Pancreas (tissue), 10 donors: Measurements from ENCODE around the gene FEN1. TPM values are rescaled to one million over a fixed set of nuclear protein-coding genes. Genes with fewer than 3 reads are reported as not detected.

Experiments
- ATAC-seq, 4 donors: fragments of 200-7000 bp; cut with Tn5 transposase; one replicate each; pipeline versions ENCODE4 v1.8.0 to v1.9.1; 2020; ENCODE audit warnings: mild to moderate bottlenecking in 4 of 4, moderate library complexity in 4 of 4
- DNase-seq, 6 donors: peaks; one replicate each; pipeline ENCODE4 v3.0.0-alpha.2; 2020
- FAIRE-seq: peaks from 2 replicates; lab custom pipeline; 2012; peaks lifted over from hg19 to GRCh38; lab: Jason Lieb, UNC
- H3K27ac ChIP-seq, 4 donors: fragments of 200-600 bp; sonication (generic); 1 replicate in 3 of 4; 2 replicates in 1 of 4; pipeline versions ENCODE4 v1.5.0 to v1.8.0; 2020
- H3K27me3 ChIP-seq, 4 donors: fragments of 200-600 bp; one replicate each; pipeline ENCODE4 v1.8.0; 2021
- H3K36me3 ChIP-seq, 3 donors: fragments of 200-600 bp; sonication (generic) in 1 of 3; one replicate each; pipeline versions ENCODE4 v1.5.0 to v1.8.0; 2020 to 2021
- H3K4me1 ChIP-seq, 3 donors: fragments of 200-600 bp; one replicate each; pipeline ENCODE4 v1.8.0; 2021
- H3K4me3 ChIP-seq, 4 donors: fragments of 200-600 bp; sonication (generic) in 2 of 4; one replicate each; pipeline versions ENCODE4 v1.5.0 to v1.8.0; 2020 to 2021
- H3K9me3 ChIP-seq, 4 donors: fragments of 200-600 bp; one replicate each; pipeline ENCODE4 v1.8.0; 2021
- WGBS, 2 donors: extraction: QIAGEN DNeasy Blood & Tissue Kit; methylation state at CpG; one replicate each; pipeline ENCODE4 v1.1.7; 2013; 5-methylcytosine and 5-hydroxymethylcytosine counted together
- intact Hi-C, 3 donors: fragments of 100-400 bp; cut with DNase I; formaldehyde crosslinking; loops; one replicate each; pipeline versions ENCODE4 v1.11.1 to v1.14.2; 2022
- polyA plus RNA-seq, 2 donors: library from polyadenylated mRNA; stranded (reverse); fragments of 200-250 nt; gene quantifications; one replicate each; pipeline ENCODE4 v1.2.3, GENCODE V29; 2013
- total RNA-seq, 6 donors: library from RNA; stranded (reverse); fragmentation: NEBNext Ultra II Directional in 4 of 6; extraction: Animal tissue kit (Norgen Biotek cat#: 25700) in 4 of 6; gene quantifications; one replicate each; pipeline versions ENCODE4 v1.2.1 to v1.2.4, GENCODE V29; 2021 to 2023
- TF ChIP-seq, protein P1 (sequence below), 4 donors: fragments of 200-600 bp; sonication (generic) in 3 of 4; IDR thresholded peaks; one replicate each; pipeline versions ENCODE4 v1.5.0 to v1.8.0; 2021; ENCODE audit warnings: antibody characterized with exemption in 4 of 4
- donor health status: healthy with polysubstance abuse.
- donor health status: DM: no; HTN: no; CAD: no; lungs with moderate emphysema.
- donor health status: DM: no; HTN: no; CAD: no.
- donor health status: control.
- donor health status: control.
- donor health status: Bipolar disorder and iron deficiency.
- donor health status: DM: yes; HTN: yes; CAD: no.
- donor health status: DM: no; HTN: no; CAD: no.
- donor health status: DM: no; HTN: no; CAD: no.
- donor health status: DM: yes; HTN: yes; CAD: no.

Gene FEN1
- total and polyA plus RNA-seq, 8 donors = 2.3 to 7.3 (median 4.7) TPM

DNA sequence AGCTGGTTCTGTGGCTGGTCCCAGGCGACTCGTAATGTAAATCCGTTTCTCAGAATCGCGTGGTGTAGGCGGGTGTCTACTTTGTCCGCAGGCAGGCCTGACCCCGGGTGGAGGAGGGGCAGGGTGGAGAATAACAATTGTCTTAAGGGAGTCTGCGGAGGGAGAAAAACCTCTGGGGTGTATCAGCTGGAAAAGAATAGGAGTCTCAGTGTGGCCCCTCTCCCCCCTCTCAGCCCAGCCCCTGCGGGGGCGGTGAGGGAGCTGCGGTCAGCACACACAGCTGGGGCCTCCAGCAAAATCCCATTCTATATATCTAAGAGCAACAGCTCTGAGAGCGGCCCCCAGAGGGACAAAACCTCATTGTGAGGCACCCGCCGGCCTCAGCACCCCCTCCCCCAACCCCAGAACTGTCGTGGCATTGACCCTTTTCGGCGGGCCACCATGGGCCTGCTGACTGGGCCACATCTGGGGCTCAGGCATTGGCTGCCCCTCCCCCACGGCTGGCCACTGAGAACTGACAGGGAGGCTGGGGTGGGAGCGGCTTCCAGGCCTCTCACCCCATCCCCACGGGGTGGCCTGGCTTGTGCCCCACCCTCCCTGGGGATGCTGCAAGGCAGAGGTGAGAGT, 43.0 kb upstream of the FEN1 start:
- WGBS, 2 donors = 75 to 80% methylated on average over 21 of the region's 21 CpGs
- Histone ChIP-seq H3K4me1 (peaks cover 0 to 17% (median 8%) of the 10 kb centered on the region in 3 donors), H3K27ac (no peak overlapping the region), H3K4me3 (no peak overlapping the region), H3K36me3 (no peaks in the 10 kb centered on the region), H3K27me3 (no peaks in the 10 kb centered on the region), H3K9me3 (no peaks in the 10 kb centered on the region)
- intact Hi-C loops = loop anchor here in 1 of 3 donors (5.0 kb wide), 1 partner anchor 38 kb away; no protein-coding TSS in a partner anchor
- TF ChIP-seq, protein P1, sequence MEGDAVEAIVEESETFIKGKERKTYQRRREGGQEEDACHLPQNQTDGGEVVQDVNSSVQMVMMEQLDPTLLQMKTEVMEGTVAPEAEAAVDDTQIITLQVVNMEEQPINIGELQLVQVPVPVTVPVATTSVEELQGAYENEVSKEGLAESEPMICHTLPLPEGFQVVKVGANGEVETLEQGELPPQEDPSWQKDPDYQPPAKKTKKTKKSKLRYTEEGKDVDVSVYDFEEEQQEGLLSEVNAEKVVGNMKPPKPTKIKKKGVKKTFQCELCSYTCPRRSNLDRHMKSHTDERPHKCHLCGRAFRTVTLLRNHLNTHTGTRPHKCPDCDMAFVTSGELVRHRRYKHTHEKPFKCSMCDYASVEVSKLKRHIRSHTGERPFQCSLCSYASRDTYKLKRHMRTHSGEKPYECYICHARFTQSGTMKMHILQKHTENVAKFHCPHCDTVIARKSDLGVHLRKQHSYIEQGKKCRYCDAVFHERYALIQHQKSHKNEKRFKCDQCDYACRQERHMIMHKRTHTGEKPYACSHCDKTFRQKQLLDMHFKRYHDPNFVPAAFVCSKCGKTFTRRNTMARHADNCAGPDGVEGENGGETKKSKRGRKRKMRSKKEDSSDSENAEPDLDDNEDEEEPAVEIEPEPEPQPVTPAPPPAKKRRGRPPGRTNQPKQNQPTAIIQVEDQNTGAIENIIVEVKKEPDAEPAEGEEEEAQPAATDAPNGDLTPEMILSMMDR (IDR thresholded peaks at IDR 0.05) = no peak
- no peak for ATAC-seq
- no peak for DNase-seq
- no peak for FAIRE-seq

DNA sequence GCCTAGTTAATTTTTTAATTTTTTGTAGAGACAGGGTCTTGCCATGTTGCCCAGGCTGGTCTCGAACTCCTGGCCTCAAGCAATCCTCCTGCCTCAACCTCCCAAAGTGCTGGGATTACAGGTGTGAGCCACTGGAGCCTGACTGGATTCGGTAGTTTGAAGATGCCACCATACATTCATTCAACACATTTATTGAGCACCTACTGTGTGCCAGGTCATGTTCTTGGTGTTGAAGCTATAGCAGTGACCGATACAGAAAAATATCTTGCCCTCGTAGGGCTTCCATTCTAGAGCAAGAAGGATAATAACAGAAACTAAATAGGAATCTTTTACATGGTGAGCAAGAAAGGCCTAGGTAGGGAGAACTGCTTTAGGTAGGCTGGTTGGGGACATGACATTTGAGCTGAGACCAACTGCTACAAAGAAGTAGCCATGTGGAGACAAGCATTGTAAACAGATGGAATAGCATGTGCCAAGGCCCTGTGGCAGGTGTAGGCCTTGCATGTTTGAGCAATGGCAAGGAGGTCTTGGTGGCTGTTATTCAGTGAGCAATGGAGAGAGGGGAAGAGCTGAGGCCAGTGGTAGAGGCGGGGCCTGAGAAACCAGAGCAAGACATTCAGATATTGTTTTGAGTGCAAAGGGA, 42.0 kb upstream of the FEN1 start:
- WGBS, 2 donors = 95 to 98% methylated on average over 5 of the region's 5 CpGs
- FAIRE-seq (no peak), DNase-seq (no peak), ATAC-seq (no peak)
- Histone ChIP-seq H3K27me3 (no peaks in the 10 kb centered on the region), H3K27ac (no peak overlapping the region), H3K9me3 (no peaks in the 10 kb centered on the region), H3K36me3 (no peaks in the 10 kb centered on the region), H3K4me3 (no peak overlapping the region), H3K4me1 (peaks cover 6 to 27% (median 15%) of the 10 kb centered on the region in 3 donors)
- intact Hi-C loops = no loop called here
- TF ChIP-seq, protein P1 (IDR thresholded peaks at IDR 0.05) = no peak

DNA sequence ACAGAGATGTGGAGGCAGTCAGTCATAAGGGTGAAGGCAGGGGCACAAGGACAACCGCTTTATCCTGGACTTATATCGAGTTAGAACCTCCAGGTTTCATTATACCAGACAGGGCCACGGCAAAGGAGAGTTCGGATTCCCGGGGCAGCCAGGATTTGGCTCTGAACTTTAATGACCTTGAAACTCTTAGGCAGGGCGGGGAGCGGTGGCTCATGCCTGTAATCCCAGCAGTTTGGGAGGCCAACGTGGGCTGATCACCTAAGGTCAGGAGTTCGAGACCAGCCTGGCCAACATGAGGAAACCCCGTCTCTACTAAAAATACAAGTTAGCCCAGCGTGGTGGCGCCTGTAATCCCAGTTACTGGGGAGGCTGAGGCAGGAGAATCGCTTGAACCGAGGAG, 41.3 kb upstream of the FEN1 start:
- Histone ChIP-seq H3K4me3 (no peak overlapping the region), H3K36me3 (no peaks in the 10 kb centered on the region), H3K4me1 (peaks cover 13 to 33% (median 22%) of the 10 kb centered on the region in 3 donors), H3K27me3 (no peaks in the 10 kb centered on the region), H3K27ac (no peak overlapping the region), H3K9me3 (no peaks in the 10 kb centered on the region)
- WGBS, 2 donors = 45 to 50% methylated on average over 14 of the region's 14 CpGs
- no peak for FAIRE-seq
- DNase-seq = no peak
- TF ChIP-seq, protein P1 (IDR thresholded peaks at IDR 0.05) = no peak
- intact Hi-C loops = no loop called here
- ATAC-seq = no peak

DNA sequence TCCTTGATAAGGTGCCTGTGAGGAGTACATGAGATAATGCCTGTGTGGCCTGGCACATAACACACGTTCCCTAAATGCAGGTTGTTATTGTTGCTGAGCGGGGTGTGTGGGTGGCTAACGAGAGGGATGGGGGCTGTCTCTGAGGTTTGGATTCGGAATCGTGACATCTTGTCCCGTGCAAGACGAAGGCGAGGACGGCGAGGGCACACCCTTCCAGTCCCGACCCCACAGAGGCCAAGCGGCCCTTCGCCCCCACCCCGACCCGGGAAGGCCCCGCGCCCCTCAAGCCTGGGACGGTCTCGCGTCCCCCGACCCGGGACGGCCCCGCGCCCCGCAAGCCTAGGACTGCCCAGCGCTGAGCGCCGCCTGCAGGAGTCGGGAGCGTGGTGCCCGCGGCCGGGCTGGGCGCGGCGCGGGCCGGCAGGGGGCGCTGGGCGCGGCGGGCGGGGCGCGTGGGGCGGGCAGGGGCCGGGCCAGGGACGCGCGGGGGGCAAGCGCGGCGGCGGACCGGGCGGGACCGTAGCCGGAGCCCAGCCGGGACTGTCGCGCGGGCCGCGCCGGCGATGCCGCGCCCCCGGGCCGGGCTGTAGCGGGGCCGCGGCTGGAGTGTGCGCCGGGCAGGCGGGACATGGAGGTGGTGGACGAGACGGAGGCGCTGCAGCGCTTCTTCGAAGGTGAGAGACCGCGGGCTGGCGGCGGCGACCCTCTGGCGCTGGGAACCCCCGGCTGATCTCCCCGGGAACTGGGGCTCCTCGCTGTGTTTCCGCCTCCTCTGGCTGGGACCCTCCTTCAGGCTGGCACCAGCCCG, 40.4 kb upstream of the FEN1 start, which contains the start of gene MYRF:
Gene MYRF (plus strand): TSS at position 520 of the 808 bp plus-strand sequence. CDS start 109 bp downstream, at position 629.
- FAIRE-seq = no peak

More for the DNA sequence above, 40.4 kb upstream of the FEN1 start, which contains the start of gene MYRF:
- intact Hi-C loops = no loop called here
- peak within 1 kb of the TSS; percentile 63 to 82 (median 70) for H3K4me3 ChIP-seq
- H3K9me3 ChIP-seq = no peaks in the 10 kb centered on the region
- no peaks in the 10 kb centered on the region for H3K27me3 ChIP-seq
- DNase-seq (peak in 4 of 6 donors; percentile 66 to 94 (median 80)), ATAC-seq (peak; percentile 18 to 58 (median 43))
- TF ChIP-seq, protein P1 (IDR thresholded peaks at IDR 0.05) = peak in 2 of 4 donors; percentile 21 to 34
- H3K36me3 ChIP-seq = no peaks in the 10 kb centered on the region
- WGBS, 2 donors = 1 to 2% methylated on average over 40 to 93 of the region's 93 CpGs
- H3K4me1 ChIP-seq = peaks cover 20 to 39% (median 30%) of the 10 kb centered on the region in 3 donors
- H3K27ac ChIP-seq = peak within 1 kb of the TSS; percentile 68 to 97 (median 83)
